Natural killer cell (primary cell): Measurements from ENCODE around the gene SCNM1. TPM values are rescaled to one million over a fixed set of nuclear protein-coding genes. Genes with fewer than 3 reads are reported as not detected.
A peak's percentile ranks its signal among the peaks of the same experiment; 100 is the strongest.

ENCODE experiments used
- ATAC-seq, 3 donors: fragments of 150-1000 bp in 2 of 3; fragments of 200-7000 bp in 1 of 3; cut with Tn5 transposase; 1 replicate in 1 of 3; 2 replicates in 2 of 3; pipeline ENCODE4 v1.10.0; 2021; ENCODE audit warnings: mild to moderate bottlenecking in 2 of 3, moderate library complexity in 2 of 3
- DNase-seq, 2 donors: peaks; one replicate each; pipeline versions ENCODE4 v3.0.0 to v3.0.0-alpha.2; 2013 to 2021; ENCODE audit warnings: mixed read lengths in 1 of 2
- H3K27ac ChIP-seq: one replicate; pipeline ENCODE4 v1.5.1; 2013; ENCODE audit warnings: mild to moderate bottlenecking, low read length
- H3K27me3 ChIP-seq: one replicate; pipeline ENCODE4 v1.6.1; 2013; ENCODE audit warnings: low read length; ENCODE audit not compliant: control insufficient read depth, insufficient read depth
- H3K36me3 ChIP-seq: one replicate; pipeline ENCODE4 v1.6.1; 2013; ENCODE audit warnings: low read length; ENCODE audit not compliant: control insufficient read depth, insufficient read depth
- H3K4me1 ChIP-seq: one replicate; pipeline ENCODE4 v1.6.1; 2013; ENCODE audit warnings: low read length; ENCODE audit not compliant: control insufficient read depth, insufficient read depth
- H3K4me3 ChIP-seq: one replicate; pipeline ENCODE4 v1.5.1; 2013; ENCODE audit warnings: low read length
- H3K9me3 ChIP-seq: one replicate; pipeline ENCODE4 v1.6.1; 2013; ENCODE audit warnings: low read length; ENCODE audit not compliant: control insufficient read depth, insufficient read depth
- H3K27ac Mint-ChIP-seq, 2 donors: one replicate each; pipeline ENCODE4 v1.8.0; 2022; ENCODE audit warnings: mild to moderate bottlenecking in 2 of 2, mixed read lengths in 2 of 2, moderate library complexity in 1 of 2
- H3K27me3 Mint-ChIP-seq, 2 donors: one replicate each; pipeline ENCODE4 v1.8.0; 2022; ENCODE audit warnings: low read depth in 2 of 2, mixed read lengths in 2 of 2
- H3K36me3 Mint-ChIP-seq: one replicate; pipeline ENCODE4 v1.8.0; 2022; ENCODE audit warnings: mixed read lengths
- H3K4me1 Mint-ChIP-seq, 2 donors: one replicate each; pipeline ENCODE4 v1.8.0; 2022; ENCODE audit warnings: mixed read lengths in 2 of 2
- H3K4me3 Mint-ChIP-seq: one replicate; pipeline ENCODE4 v1.8.0; 2022; ENCODE audit warnings: mild to moderate bottlenecking, moderate library complexity, mixed read lengths
- H3K9me3 Mint-ChIP-seq, 2 donors: one replicate each; pipeline ENCODE4 v1.8.0; 2022; ENCODE audit warnings: mixed read lengths in 2 of 2
- WGBS: methylation state at CpG from one replicate; pipeline ENCODE4 v1.1.7; 2013; ENCODE audit warnings: missing lambda C conversion rate; ENCODE audit not compliant: insufficient coverage; 5-methylcytosine and 5-hydroxymethylcytosine counted together
- intact Hi-C: fragments of 100-400 bp; cut with micrococcal nuclease; formaldehyde crosslinking; loops from one replicate; pipeline ENCODE4 v1.14.2; 2022
- total RNA-seq, 4 donors: library from RNA; stranded (reverse); fragments of 120-200 nt in 1 of 4; gene quantifications; one replicate each; pipeline versions ENCODE4 v1.2.3 to v1.2.4, GENCODE V29; 2013 to 2022
- TF ChIP-seq, protein P1 (sequence below): fragments of 200-600 bp; IDR thresholded peaks from one replicate; pipeline ENCODE4 v1.8.0; 2022; ENCODE audit warnings: antibody characterized with exemption

SCNM1 gene
- total RNA-seq, 3 donors from 2014 or later (not counting 1 experiment from before 2014, with no cell fraction given): 52.3 to 54.2 (median 52.9) TPM

DNA sequence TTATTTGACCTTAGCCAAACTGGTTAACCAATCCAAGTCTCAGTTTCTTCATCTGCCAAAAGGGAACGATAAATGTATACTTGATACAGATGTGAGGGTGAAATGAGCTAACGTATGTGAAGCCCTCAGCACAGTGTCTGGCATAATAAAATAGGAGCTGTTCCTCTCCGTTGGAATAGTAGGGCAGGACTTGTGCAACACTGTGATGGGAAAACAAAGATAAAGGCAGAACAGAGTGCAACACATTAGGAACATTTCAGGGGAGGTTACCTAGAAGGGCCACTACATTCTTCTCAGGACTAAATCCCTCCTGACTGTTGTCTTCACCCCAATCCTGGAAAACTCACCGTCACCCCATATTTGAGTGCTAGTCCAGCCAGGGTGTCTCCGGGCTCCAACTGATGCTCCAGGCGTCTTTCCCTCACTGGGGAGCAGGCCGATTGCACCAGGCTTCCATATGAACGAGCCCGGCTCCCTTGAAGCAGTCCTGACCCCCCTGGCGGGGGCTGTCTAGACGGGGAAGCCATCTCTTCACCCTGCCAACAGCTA is 1.1 kb upstream of the SCNM1 start:
- Mint-ChIP-seq H3K4me3 (peak overlapping the region; percentile 99), H3K4me1 (peaks cover 30 to 48% of the 10 kb centered on the region in 2 donors), H3K27me3 (no peaks in the 10 kb centered on the region), H3K9me3 (no peaks in the 10 kb centered on the region), H3K36me3 (peaks cover 7% of the 10 kb centered on the region), H3K27ac (peak overlapping the region; percentile 94)
- no peak for DNase-seq
- no peak for ATAC-seq
- H3K27ac ChIP-seq: no peak overlapping the region
- H3K9me3 ChIP-seq: no peaks in the 10 kb centered on the region
- intact Hi-C loops: no loop called here
- peaks cover 32% of the 10 kb centered on the region for H3K4me1 ChIP-seq
- H3K4me3 ChIP-seq: no peak overlapping the region
- peaks cover 20% of the 10 kb centered on the region for H3K36me3 ChIP-seq
- 74% methylated on average over 11 of the region's 11 CpGs for WGBS
- H3K27me3 ChIP-seq: no peaks in the 10 kb centered on the region
- TF ChIP-seq, protein P1, sequence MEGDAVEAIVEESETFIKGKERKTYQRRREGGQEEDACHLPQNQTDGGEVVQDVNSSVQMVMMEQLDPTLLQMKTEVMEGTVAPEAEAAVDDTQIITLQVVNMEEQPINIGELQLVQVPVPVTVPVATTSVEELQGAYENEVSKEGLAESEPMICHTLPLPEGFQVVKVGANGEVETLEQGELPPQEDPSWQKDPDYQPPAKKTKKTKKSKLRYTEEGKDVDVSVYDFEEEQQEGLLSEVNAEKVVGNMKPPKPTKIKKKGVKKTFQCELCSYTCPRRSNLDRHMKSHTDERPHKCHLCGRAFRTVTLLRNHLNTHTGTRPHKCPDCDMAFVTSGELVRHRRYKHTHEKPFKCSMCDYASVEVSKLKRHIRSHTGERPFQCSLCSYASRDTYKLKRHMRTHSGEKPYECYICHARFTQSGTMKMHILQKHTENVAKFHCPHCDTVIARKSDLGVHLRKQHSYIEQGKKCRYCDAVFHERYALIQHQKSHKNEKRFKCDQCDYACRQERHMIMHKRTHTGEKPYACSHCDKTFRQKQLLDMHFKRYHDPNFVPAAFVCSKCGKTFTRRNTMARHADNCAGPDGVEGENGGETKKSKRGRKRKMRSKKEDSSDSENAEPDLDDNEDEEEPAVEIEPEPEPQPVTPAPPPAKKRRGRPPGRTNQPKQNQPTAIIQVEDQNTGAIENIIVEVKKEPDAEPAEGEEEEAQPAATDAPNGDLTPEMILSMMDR: no peak

DNA sequence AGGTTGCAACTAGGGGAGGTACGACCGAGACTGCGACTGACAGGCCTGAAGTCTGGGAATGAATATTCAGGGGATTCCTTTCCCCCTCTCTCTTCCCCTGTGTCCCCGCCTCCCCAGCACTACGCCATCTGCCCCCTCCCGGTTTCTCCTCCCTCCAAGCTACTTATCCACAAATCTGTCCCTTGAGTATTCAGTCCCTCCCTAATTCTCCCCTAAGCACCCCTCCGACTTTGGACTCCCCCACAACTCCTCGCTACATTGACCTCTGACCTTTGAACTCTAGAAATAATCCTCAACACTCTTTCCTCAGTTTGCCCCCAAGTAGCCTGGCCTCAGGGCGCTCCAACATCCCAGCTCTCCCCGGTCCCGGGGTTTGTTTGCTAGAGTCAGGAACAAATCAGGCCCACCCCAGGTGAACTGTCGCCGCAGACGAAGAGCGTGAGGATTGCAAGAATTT is 635 bp upstream of the SCNM1 start:
- TF ChIP-seq, protein P1: no peak
- H3K9me3 Mint-ChIP-seq: no peaks in the 10 kb centered on the region
- H3K27ac ChIP-seq: peak overlapping the region; percentile 12
- H3K4me3 Mint-ChIP-seq: peak overlapping the region; percentile 99
- peaks cover 30 to 46% of the 10 kb centered on the region in 2 donors for H3K4me1 Mint-ChIP-seq
- intact Hi-C loops: no loop called here
- DNase-seq (peak in 1 of 2 donors; percentile 26), ATAC-seq (peak in 1 of 3 donors; percentile 0)
- peaks cover 7% of the 10 kb centered on the region for H3K36me3 Mint-ChIP-seq
- H3K9me3 ChIP-seq: no peaks in the 10 kb centered on the region
- WGBS: 38% methylated on average over 15 of the region's 15 CpGs
- no peaks in the 10 kb centered on the region for H3K27me3 ChIP-seq
- H3K27me3 Mint-ChIP-seq: no peaks in the 10 kb centered on the region
- H3K27ac Mint-ChIP-seq: peak overlapping the region; percentile 94
- H3K4me1 ChIP-seq: peaks cover 32% of the 10 kb centered on the region
- peaks cover 23% of the 10 kb centered on the region for H3K36me3 ChIP-seq
- peak overlapping the region; percentile 90 for H3K4me3 ChIP-seq

DNA sequence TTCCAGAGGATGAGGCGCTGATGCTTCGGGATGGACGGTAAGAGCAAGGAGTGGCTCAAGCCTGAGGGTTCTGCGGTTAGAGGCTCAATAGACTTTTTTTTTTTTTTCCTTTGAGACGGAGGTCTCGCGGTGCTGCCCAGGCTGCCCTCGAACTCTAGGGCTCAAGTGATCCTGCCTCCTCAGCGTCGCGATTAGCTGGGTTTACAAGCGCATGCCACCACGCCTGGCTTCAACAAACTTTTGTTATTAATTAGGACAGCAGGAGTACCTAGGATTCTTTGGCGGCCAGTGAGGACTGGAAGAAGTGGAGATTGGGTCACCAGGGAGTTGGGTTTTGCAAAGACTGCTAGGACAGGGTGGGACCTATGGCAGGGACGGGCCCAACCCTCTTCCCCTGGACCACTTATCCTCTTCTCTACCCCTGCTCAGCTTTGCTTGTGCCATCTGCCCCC is 587 bp downstream of the SCNM1 start:
- TF ChIP-seq, protein P1: no peak
- H3K27me3 Mint-ChIP-seq: no peaks in the 10 kb centered on the region
- peaks cover 30 to 39% of the 10 kb centered on the region in 2 donors for H3K4me1 Mint-ChIP-seq

More for the DNA sequence above, 587 bp downstream of the SCNM1 start:
- Histone ChIP-seq H3K36me3 (peaks cover 28% of the 10 kb centered on the region), H3K4me3 (peak overlapping the region; percentile 90), H3K27me3 (no peaks in the 10 kb centered on the region), H3K4me1 (peaks cover 24% of the 10 kb centered on the region), H3K27ac (peak overlapping the region; percentile 68), H3K9me3 (no peaks in the 10 kb centered on the region)
- Mint-ChIP-seq H3K27ac (peak overlapping the region; percentile 94), H3K9me3 (no peaks in the 10 kb centered on the region), H3K4me3 (peak overlapping the region; percentile 99), H3K36me3 (peaks cover 7% of the 10 kb centered on the region)
- no peak for DNase-seq
- ATAC-seq: no peak
- intact Hi-C loops: loop anchor here (1.0 kb wide), 1 partner anchor 24 kb away; the partner anchor contains the start of gene VPS72
- 7% methylated on average over 15 of the region's 15 CpGs for WGBS
